Hematopoietic multipotent progenitor cell treated with erythropoietin and hydrocortisone succinate and interleukin-3 and kit ligand, for 8 days (in vitro differentiated cells): ENCODE data around the gene CACNA1H.

ENCODE experiments used
- DNase-seq: peaks from one replicate; pipeline ENCODE4 v3.0.0-alpha.2; 2015

The CACNA1H gene

DNA sequence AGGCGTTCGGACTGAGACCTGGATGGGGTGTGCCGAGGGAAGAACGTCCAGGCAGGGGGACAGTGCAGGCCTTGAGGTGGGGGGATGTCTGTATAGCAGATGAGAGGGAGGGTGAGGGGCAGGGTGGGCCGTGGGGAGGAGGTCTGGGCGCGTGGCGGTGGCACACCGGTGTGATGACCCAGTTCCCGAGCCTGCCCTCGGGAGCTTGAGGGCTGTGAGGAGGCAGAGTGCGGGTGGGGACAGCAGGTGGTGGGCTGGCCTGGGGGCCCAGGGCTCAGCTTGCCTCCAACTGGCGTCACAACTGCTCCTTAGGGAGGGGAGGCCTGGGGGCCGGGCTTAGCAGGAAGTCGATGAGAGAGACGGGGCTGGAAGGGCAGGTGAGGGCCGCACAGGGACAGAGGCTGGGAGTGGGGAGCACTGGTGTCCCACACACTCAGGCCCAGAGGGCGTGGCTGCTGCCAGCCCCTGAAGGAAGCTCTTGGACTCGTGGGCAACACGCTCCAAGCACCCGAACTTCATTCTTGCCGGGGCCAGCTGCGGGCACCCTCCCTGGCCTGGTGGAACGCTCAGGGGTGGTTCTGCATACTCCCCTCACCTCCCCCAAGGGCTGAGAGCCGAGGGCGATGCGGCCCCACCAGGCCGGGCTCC lies 6.5 kb downstream of the CACNA1H start:
- DNase-seq, result no peak

DNA sequence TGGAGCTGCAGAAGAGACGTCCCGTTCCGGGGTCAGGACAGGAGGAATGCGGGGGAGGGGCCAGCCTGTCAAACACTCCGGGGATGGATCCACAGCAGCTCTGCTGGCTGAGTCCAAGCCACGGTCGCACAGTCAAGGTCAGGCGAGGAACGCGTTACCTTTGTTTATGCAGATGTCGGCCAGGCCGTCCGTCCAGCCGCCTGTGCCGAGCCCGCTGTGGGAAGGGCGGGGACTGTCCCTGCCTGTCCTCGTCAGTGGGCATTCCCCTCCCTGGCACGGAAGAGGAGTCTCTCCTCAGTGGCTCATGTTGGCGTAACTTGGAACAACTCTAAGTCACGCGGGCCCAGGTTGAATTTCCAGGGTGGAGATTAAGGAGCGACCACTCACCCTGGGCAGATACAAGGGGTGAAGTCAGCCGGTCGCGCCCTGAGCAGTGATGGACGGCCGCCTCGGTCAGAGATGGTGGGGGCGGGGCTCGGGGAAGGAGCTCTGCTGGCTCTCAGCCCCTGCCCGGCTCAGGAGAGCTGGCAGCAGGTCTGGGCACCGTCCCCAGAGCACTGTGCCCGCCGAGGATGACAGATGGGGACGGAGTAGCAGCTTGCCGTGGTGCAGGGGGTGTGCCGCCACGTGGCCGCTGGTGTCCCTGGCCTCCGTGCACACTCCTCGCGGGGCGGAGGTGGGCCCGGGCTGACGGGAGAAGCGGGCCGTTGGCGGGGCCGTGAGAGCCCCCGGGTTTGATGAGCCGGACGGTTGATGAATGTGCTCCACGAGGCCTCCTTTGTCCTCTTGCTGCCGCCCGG lies 7.3 kb downstream of the CACNA1H start:
- no peak for DNase-seq

DNA sequence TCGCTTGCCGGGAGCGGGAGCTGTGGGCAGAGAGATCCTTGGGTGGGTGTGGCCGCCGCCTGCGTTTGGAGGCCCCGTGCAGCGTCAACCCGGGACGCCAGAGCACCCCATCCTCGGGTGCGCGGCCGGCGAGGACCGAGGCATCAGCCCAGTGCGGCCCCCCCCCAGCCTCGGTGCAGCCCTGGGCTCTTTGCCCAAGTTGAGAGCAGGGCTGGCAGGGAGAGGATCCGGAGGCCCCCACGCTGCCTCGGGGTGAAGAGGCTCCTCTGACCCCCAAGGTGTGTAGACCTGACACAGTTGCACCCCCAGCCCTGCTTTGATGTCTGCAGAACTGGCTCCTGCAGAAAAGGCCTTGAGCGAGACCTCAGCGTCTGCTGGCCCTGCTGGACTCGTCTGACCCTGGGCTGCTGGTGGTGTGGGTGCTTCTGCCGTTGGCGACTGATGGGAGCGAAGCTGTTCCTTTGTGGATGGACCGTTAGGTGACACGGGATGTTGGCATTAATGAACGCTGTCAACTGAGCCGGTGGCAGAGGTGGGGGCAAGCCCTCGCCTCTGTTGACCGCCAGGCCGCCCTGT lies 8.0 kb downstream of the CACNA1H start:
- DNase-seq, result no peak

DNA sequence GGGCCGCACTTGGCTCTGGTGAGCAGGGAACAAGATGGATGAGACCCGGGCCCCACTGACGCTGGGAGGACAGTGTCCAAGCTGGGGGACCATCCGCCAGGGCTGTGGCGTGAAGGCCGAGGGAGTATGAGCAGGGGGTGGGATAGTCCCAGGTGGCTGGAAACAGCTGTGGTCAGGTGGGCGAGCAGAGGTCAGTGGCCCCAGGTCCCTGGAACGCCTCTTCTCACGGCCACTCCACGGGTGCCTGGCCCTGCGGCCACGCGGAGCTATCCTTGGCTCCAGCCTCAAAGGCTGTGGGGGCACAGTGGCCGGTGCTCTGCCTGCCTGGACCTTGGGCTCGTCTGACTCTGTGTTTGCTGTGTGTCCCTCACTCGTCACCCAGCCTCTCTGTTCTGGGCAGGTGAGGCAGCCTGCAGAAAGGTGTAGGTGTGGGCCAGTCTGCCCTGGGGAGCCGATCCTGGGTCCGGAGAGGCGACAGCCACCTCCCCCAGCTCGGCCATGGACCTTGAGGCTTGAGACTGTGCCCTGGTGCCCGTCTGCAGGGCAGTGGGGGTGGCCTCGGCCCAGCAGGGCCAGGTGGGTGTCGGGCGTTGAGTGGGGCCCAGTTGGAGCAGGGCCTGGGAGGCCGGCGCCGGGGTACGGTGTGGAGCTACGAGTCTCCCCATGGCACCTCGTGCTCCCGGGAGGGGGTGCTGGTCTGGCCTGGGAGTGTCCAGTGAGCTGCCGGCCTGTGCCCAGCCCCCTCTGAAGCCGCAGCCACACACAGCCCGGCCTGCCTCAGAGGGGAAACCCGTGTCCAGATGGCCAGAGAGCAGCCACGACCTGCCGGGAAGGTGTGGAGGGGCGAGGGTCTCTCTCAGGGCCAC lies 10.0 kb downstream of the CACNA1H start:
- DNase-seq, result no peak

DNA sequence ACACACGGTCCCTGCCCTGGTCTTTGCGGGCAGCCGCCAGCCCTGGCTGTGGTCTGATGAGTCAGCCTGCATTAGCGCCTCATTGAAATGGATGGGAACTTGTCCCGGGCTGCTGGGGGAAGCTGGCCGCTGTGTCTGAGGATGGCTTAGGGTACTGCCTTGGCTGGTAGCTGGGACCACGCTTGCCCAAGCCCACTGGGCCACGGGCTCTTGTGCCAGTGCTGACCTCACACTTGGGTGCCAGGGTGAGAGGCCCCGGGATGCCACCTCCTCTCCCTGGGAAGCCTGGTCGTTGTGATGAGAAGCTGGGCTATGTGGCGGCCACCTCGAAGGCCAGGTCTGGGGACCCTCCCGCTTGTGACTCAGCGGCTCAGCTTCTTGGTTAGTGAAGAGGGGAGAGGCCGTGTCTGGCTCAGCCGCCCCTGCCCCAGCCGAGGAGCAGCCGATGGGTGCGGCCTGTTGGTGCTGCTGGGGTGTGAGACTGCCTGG lies 10.7 kb downstream of the CACNA1H start:
- DNase-seq, result no peak

DNA sequence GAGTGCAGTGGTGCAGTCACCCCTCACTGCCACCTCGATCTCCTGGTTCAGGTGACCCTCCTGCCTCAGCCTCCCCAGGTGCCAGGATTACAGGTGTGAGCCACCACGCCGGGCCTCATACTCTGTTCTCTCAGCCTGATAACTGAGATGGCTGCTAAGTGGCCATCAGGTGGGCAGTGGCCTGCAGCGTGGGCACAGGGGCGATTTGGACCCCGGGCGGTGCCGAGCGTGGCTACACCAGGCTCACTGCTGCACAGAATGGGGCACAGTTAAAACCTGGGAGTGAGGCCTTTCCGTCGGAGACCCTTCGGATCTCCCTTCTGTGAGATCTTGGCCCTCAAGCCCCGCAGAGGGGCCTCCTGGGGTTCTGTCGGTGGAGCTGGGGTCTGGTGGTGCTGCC lies 11.5 kb downstream of the CACNA1H start:
- DNase-seq, result no peak

DNA sequence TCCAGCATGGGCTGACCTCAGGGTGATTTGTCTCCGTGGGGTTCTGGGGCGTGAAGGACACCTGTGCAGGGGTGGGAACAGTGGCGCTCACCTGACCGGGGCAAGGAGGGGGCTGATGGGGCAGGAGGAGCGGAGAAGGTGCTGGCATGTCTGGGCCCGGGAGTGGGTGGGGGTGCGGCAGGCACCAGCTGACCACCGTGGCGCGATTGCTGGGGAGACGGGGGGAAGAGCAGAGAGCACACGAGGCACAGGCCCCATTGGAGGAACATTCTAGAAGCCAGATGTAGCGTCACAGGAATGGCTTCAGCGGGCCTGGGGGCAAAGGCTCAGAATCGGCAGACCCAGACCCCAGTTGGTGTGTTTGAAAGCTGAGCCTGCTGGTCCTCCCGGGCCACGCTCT lies 12.1 kb downstream of the CACNA1H start:
- no peak for DNase-seq

DNA sequence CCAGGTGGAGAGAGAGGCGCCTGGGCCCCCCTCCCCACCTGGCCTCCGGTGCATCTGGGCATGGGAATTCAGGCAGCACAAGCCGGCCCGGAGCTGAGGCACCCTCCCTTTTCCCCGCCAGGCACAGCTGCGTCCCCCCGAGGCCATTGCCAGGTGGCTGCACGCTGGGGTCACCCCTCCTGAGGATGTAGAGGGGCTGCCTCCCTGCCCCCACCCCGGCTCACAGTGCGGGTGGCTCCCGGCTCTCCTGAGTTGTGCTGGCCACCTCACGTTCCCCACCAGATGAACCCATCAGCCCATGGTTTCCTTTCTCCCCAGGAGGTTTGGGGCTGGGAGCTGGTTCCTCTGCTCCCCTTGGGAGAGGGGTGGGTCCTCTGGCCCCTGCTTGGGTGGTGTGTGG lies 12.6 kb downstream of the CACNA1H start:
- DNase-seq, result no peak

DNA sequence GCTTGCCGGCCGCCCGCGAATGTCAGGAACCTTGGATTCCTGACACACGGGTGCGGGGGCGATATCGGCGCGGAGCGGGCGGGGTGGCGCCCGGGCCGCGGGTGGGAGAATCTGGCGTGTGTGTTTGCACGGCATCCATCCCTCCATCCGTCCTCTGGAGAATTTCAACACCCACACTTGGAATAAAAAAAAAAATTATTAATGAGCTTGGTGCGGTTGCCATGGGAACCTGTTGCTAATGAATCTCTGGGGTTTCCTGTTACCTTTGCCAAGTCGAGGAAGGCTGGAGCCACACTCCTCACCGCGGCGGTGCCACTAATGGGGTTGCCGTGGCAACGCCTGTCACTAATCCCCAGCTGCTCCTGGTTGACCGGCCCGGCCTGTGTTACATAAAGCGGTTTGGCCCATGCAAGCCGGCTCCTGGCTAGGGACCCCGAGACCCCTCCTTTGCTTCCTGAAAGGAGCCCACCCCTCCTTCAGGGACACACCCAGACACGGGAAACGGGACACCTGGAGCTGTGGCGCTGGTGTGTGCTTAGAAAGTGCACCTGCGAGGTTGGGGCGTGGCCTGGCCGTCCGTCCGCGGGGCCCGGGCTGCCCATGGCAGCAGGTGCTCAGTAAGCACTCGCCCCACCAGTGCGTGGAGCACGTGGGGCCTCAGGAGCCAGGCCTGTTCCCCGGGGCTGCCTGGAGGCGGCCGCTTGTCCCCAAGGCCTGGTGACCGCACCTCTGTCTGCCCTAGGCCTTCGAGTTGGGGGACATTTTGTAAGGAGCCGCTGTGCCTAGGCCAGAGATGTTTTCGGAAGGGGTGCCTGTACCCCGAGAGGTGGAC lies 14.6 kb downstream of the CACNA1H start:
- no peak for DNase-seq

DNA sequence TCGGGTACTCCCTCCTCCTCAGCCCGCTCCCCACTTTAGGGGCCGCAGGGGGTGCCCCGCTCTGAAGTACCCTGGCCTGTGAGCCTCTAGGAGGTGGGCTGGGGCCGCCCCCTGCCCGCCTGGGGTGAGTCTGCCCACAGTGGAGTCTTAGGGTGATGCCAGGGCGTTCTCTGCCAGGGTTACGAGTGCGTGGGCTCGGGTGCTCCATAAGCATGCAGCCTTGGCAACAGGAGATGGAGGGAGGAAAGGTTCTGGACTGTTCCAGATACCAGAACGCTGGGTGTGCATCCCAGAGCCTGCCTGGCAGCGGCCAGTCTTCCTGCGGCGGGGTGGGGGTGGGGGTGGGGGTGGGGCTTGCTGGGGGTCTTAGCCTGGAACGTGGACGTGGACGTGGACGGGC lies 15.9 kb downstream of the CACNA1H start:
- no peak for DNase-seq

DNA sequence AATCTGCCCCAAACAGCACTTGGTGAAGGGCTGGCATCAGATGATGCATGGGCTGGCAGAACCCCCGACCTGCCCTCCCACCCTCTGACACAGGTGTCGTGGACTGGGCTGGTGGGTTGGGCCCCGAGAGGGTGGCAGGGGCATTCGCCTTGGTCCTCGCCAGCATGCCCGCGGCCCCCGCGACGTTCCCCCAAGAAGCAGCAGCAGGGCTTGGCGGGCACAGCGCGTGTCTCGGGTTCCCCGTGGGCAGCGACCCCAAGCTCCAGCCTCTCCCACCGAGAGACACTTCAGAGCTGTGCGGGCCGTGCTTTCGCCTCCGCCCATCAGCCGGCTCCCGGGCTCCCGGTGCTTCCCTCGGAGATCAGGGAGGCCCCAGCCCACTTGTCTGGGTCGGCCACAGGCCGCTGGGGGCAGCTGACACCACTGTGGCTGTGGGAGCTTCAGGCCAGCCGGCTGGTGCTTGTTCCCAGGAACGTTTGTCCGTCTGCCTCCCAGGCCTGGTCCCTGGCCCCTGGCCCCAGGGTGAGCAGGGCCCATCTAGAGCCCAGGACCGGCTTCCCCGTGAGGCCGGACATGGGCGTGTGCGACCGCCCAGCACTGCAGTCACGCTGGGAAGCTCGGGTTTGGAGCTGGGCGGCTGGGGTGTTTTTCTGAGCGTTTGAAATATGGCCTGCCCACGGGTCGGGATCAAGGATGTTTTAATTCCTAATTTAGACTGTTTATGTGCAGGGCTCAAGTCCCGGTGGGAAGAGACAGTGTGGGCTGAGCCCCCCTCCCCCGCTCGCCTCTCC lies 16.6 kb downstream of the CACNA1H start:
- no peak for DNase-seq

DNA sequence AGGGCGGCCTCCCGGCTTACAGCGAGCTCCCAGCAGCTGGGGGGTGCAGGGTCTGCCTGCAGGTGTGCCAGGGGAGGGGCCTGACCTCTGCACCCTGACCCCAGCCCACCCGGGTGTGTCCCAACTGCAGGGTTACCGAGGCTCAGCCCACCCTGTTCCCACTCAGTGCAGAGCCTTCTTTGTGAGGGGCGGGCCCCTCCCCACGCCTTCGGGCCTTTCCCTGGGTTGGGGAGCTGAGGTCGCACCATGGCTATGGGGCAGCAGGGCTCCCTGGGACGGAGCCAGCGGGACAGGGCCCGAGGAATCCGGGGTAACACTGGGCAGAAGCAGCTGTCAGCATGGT lies 17.1 kb downstream of the CACNA1H start:
- DNase-seq, result no peak

DNA sequence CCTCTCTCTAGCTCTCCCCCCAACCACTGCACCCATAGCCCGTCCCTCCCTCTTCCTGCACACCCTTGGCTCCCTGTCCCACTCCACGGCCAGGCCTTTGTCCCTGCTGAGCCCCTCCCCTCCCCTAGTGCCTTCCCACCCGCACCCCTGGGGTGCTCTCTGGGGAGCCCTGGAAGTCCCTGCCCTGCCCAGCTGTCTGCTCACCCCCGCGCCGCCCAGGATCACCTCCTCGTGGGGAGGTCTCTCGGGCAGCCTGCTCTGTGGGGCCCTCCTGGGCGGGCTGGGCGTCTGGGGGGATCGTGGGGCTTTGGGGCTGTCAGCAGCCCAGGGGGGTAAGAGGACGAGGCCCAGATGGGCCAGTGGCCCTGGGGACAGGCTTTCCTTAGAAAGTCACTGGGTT lies 18.1 kb downstream of the CACNA1H start:
- no peak for DNase-seq

DNA sequence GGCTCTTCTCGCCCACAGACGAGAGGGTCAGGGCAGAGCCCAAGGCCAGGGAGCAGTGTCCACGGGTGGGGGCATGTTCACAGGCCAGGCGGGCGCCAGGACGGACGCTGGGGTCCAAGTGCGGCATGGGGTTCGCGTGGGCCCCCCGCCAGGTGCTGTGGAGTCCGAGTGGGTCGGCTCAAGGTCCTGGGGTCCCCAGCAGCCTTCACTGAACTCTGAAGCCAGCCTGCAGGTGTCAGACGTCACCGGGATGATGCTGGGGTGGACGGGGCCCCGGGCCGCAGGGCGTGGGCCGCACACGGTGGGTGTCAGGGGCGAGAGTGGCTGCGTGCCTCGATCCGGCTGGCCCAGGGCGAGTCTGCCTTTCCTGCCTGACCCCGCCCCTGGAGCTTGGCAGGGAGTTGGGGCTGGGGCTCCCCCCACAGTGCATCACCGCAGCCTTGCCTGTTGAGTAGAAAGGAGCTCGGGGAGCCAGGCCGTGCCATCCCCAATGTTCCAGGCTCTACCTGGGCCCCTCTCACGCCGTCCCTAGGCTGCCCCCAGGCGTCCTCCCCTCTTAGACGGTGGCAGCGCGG lies 19.0 kb downstream of the CACNA1H start:
- DNase-seq, result no peak

DNA sequence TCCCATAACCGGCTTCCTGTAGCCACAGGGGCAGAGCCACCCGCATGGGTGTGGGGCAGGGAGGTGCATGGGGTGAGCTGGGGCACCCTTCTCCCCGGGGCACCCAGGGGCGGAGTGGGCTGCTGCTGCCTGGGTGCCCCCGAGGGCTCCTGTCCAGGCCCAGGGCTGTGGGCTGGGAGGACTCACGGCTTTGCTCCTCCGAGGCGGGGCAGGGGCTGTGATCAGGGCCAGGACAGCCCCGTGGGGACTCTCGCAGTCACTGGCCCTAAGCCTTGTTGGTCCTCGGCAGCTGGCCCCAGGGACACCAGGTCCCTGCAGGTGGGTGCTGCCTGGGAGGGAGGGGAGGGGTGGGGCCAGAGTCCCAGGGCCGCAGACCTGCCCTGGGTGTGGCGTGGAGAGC lies 19.7 kb downstream of the CACNA1H start:
- no peak for DNase-seq

DNA sequence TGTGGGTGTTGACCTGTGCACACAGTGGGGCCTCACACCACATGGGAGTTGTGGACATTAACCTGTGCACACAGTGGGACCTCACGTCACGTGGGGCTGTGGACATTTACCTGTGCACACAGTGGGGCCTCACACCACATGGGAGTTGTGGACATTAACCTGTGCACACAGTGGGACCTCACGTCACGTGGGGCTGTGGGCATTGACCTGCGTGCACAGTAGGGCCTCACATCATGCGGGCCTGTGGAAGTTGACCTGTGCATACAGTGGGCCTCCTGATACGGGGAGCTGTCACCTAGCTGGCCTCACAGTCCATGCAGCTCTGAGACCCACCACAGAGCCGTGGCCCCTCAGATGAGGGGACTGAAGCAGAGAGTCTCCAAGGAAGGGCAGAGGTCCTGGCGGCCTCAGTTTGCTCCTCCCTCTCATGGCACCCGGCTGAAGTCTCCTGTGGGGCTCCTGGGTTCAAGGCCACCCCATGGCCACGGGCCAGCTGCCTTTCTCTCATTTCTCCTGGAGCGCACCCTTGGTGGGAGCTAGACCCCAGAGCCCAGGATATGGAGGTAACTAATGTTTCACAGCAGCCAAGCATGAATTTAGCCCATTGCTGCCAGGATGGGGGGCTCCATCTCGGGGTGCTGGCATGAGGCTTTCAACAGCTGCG lies 21.0 kb downstream of the CACNA1H start:
- DNase-seq, result no peak

DNA sequence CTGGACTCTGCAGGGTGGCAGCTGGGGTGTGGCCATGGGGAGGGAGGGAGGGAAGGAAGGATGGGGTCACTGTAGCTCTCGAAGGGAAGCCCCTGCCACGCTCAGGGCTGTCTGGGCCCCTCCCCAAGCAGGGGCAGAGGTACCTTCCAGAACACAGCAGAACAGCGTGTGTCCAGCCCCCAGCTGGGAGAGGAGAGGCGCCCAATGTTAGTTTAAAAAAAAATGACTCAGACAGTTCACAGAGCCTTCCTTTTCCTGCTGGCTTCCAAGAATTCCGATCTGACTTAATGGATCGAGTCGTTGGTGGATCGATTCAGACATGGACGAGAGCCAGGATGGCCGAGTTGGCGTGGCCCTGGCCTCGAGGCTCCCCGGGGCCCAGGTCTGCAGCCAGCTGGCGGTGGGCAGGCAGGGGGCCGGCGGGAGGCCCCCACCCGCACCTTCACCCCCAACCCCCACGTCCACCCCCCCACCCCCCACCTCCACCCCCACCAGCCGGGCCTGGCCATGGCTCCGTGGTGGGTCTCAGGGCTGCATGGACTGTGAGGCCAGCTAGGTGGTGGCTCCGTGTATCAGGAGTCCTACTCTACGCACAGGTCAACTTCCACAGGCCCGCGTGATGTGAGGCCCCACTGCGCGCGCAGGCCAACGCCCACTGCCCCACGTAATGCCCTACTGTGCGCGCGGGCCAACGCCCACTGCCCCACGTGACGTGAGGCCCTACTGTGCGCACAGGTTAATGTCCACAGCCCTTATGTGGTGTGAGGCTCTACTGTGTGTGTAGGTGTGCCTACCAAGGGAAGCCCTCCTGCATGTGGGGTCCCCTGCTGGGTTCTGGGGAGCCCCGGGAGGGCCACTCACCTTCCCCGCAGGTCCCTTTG lies 21.8 kb downstream of the CACNA1H start:
- DNase-seq, result no peak

DNA sequence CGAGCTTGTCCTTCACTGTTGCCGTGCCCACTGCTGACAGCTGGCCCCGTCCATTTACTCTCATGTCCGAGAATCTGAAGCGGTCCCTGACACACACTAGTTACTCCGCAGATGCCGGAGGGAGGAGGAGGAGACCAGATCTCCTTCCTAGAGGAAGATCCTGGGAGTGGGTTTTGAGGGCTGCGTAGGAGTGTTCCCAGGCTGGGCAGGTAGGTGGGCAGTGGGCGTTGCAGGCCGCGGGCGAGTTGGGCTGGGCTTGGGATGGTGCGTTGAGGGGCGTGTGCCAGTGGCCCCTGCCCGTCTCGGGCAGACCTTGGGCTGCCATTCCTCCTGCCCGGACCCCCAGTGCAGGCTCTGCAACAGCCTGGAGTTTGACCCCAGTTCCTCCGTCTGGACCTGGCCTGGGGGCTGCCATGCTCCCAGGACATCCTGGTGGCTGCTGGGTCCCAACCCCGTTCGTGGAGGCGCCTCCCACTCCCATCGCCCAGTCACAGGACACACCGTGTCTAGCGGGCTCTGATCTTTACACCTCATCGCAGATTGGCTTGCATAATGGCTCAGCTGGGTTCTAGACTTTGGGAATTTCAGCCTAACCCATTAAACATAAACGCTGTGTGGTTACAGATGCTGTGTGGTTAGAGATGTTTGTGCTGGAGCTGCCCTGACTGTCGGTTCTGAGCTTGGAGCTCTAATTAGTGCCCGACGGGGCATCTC lies 22.8 kb downstream of the CACNA1H start:
- no peak for DNase-seq
